ENCODE measurements around the gene TRIM14.
"Not testable (repeated sequence)": the region's sequence is repeated elsewhere in the genome, so short reads cannot be mapped to it uniquely, and the experiment has no call there.

The TRIM14 gene

DNA sequence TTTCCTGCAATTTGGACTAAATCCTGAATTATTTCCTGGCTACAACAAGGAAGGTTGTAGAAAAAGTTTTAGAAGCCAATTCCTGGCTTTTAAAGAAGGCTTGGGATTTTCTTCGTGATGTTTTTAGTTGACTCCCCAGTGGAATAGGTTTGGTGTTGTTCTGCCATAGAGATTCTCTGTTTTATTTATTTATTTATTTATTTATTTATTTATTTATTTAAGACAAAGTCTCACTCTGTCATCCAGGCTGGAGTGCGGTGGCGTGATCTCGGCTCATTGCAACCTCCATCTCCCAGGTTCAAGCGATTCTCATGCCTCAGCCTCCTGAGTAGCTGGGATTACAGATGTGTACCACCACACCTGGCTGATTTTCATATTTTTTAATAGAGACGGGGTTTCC lies 1.9 kb downstream of the TRIM14 start:
- H3K4me3 ChIP-seq (ENCODE audit: low read depth, low read length), result not testable (repeated sequence)

DNA sequence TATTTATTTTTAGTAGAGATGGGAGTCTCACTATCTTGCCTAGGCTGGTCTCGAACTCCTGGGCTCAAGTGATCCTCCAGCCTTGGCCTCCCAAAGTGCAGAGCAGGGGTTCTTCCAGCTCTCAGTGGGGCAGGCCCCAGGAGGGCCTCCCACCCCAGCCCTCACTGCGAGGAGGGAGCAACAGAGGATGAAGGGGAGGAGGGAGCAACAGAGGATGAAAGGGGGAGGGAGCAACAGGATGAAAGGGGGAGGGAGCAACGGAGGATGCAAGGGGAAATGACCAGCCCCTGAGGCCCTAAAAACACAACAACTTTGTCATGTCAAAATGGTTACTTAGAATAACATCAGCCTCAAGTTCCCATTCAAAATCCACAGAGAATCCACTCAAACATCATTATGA lies 10.0 kb downstream of the TRIM14 start:
- no peak overlapping the region for H3K4me3 ChIP-seq (ENCODE audit: low read depth, low read length)

DNA sequence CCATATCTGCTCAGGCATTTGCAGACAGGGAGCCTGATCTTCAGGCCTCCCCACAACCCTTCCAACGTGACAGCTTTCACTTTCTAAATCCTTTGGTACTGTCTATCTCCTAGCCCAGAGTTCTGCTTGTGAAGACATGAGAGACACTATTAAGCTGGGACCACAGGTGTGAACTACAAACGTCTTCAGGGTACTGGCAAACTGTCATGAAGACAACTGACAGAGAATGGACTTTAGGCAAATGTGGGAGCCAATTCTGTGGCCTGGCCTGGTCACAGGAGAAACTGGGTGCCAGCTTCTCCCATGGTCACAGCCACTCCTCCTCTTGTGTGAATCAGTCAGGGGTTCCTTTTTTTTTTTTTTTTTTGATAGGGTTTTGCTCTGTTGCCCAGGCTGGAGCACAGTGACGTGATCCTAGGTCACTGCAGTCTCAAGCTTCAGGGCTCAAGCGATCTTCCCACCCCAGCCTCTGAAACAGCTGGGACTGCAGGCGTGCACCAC lies 10.4 kb downstream of the TRIM14 start:
- no peak overlapping the region for H3K4me3 ChIP-seq (ENCODE audit: low read depth, low read length)

DNA sequence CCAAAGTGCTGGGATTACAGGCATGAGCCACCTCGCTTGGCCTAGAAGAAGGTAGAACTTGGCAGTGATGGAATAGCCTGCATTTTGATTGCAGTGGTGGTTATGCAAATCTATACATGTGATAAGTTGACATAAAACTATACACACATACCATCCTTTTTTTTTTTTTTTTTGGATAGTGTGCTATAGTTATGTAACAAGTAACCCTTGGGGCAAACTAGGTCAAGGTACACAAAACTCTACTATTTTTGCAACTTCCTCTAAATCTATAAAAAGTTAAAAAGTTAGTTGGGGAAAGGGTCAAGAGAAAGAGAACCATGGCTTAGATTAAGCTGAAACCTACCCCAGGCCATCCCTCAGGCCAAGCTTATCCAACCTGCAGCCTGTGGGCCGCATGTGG lies 11.1 kb downstream of the TRIM14 start:
- H3K4me3 ChIP-seq (ENCODE audit: low read depth, low read length), result no peak overlapping the region

DNA sequence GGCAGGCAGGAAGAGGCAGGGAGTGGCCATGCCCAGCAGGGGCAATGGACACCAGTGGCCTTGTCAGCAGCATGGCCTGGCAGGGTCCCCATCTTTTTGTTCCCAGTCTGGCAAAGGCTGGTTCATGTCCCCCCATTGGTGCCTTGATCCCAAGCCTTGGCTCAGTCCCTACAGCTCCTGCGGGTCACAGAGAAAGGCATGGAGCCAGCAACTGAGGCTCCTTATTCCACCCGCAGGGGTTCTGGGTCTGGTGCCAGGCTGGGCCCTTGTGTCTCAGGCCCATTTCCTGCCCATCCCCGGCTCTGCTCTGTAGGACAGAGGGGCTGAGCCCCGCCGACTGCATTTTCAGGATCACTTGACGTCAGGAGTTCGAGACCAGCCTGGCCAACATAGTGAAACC lies 14.0 kb downstream of the TRIM14 start:
- no peak overlapping the region for H3K4me3 ChIP-seq (ENCODE audit: low read depth, low read length)

DNA sequence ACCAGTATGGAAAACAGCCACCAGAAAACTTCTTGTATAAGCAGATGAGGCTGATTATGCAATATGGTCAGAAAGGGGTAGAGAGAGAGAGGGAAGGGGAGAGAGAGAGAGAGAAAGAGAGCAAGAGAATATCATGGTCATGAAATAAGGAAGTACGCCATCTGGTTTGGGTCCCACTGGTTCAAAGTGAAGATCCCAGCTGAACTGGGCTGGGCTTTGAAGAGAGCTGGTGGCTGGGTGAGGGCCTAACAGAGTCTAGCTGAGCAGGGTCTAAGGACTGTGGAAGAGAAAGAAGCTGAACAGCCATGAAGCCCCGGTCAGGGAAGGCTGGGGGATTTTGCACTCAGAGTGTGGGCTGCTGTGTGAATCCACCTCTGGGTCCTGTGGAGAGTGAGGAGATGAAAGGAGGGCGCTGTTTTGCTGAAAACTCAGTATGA lies 14.6 kb downstream of the TRIM14 start:
- no peak overlapping the region for H3K4me3 ChIP-seq (ENCODE audit: low read depth, low read length)

DNA sequence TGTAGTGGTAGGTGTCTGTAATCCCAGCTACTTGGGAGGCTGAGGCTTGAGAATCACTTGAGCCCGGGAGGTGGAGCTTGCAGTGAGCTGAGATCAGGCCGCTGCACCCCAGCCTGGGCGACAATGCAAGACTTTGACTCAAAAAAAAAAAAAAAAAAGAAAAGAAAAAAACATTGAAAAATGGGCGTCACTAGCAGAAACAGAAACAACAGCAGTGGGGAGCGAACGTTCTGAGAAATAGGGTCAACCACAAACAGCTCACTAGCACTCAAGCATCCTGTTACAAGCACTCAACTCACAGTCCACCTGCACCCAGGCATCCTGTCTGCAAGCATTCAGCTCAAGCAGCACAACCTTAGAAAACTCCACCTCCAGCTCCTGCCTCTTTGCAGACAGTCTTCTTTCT lies 17.2 kb downstream of the TRIM14 start:
- H3K4me3 ChIP-seq (ENCODE audit: low read depth, low read length), result no peak overlapping the region

DNA sequence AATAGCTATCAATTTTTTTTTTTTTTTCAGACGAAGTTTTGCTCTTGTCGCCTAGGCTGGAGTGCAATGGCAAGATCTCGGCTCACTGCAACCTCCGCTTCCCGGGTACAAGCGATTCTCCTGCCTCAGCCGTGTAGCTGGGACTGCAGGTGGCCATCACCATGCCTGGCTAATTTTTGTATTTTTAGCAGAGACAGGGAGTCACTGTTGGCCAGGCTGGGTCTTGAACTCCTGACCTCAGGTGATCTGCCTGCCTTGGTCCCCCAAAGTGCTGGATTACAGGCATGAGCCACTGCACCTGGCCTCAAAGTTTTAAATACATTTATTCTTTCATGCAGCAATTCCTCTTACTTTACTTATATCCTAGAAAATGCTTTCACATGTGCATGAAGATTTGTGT lies 17.6 kb downstream of the TRIM14 start:
- H3K4me3 ChIP-seq (ENCODE audit: low read depth, low read length), result no peak overlapping the region

DNA sequence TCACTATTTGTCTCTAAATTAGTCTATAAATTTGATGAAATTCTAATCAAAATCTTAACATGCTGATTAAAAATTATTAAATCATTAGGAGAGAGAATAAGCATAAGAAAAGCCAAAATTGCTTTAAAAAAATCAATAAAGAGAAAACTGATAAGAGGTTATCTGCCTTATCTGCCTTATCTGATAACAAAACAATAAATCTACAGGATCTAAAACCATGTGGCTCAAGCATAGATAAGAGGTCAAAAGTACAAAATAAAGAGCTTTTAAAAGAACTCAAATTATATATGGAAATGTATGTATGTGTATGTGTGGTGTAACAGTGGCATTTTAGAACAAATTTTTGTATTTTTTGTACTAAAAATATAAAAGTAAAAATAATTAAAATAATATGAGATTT lies 18.6 kb downstream of the TRIM14 start:
- H3K4me3 ChIP-seq (ENCODE audit: low read depth, low read length), result no peak overlapping the region

DNA sequence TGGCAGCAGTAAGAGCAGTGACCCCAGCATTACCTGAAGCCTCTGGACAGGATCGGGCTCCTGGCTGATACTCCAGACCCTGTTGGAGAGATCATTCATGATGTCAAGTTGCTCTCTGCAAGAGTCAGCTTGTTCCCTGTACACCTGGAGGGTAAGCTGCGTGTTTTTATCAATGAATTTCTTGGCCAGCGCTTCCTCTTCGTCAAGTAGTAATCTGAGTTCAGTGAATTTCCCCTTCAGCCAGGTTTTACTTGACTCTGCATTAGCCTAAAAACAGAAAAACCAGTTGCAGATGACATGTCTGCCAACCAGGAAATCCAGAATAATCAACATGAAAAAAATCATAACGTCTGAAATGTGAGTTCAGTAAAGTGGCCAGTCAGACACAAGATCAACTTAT lies 19.1 kb downstream of the TRIM14 start:
- H3K4me3 ChIP-seq (ENCODE audit: low read depth, low read length), result no peak overlapping the region

DNA sequence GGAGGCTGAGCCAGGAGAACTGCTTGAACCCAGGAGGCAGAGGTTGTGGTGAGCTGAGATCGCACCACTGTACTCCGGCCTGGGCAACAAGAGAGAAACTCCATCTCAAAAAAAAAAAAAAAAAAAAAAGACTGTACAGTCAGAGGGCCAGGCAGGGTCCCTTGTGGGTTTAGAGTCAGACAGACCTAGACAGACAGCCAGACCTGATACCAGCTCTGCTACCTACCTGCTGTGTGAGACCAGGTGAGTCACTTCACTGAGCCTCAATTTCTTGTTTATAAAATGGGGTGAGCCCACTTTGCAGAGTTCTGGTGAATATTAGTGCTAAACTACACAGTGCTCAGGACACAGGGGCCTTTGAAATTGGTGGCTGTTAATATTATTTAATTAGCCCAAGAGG lies 19.7 kb downstream of the TRIM14 start:
- H3K4me3 ChIP-seq (ENCODE audit: low read depth, low read length), result no peak overlapping the region

DNA sequence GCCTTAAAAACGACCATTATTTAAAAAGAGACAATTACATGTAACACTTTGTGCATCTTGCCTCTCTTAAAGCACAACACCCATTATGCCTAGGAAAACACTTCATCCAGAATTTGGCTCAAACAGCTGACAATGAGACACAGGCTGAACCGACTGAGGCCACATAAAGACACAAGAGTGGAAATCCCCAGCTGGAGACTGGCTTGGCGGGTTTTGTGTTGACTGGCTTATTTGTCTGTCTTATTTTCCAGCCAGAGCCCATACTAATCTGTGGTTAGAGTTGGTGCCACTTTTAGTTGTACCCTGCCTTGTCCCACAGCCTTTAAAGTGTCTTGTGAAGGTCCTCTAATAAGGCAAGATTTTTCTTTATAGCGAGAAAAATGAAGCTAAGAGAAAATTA lies 21.2 kb downstream of the TRIM14 start:
- no peak overlapping the region for H3K4me3 ChIP-seq (ENCODE audit: low read depth, low read length)

DNA sequence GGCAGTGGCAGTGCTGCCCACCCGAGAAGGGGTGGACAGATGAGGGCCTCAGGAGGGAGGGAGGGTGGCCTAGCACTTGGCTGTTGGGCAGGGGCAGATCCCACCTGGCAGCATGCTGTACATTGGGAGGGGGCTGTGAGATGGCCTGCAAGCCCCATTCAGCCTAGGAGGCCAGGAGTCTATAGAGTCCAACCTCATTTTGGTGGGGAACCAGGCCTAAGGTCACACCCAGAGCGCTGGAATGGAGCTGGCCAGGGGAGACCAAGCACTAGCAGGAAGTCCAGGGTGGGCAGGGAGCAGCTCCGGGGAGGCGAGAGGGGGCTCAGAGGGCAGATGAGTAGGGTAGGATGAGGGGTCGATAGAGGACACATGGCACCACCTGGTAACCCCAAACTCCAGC lies 22.9 kb downstream of the TRIM14 start:
- H3K4me3 ChIP-seq (ENCODE audit: low read depth, low read length), result no peak overlapping the region

DNA sequence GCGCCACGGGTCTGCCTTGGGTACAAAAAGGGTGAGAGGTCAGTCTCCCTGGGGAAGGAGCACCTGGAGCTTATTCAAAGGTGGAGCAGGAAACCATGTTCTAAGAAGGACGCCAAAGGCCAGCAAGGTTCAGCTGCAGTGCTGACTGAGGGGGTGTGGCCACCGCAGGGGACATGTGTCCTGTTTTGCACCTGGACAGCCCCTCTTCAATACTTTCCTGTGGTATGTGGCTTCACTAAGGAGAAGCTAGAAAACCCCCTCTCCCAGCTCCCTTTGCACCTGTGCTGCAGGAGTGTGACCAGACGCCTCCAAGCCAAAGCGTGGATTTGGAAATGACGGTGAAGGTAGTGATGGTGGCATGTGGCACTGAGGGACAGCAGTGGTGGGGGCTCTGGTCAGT lies 23.6 kb downstream of the TRIM14 start:
- H3K4me3 ChIP-seq (ENCODE audit: low read depth, low read length), result no peak overlapping the region

DNA sequence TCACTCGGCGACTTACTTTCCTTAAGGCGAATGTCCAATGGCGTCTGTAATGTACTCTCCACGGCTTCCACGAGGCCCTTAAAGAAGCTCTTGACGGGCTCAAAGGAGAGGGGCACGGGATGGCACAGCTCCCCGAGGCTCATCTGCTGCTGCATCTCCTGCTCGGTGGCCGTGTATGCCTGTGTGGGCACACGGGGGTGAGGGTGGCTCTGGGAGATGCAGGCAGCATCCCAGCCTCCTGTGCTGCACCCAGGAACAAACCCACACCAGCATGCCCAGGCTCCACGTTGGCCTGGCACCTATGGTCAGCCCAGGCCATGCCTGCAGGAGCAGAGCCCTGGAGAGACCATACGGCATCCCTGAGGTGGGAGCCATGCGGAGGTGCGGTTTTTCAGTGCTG lies 24.2 kb downstream of the TRIM14 start:
- H3K4me3 ChIP-seq (ENCODE audit: low read depth, low read length), result no peak overlapping the region

DNA sequence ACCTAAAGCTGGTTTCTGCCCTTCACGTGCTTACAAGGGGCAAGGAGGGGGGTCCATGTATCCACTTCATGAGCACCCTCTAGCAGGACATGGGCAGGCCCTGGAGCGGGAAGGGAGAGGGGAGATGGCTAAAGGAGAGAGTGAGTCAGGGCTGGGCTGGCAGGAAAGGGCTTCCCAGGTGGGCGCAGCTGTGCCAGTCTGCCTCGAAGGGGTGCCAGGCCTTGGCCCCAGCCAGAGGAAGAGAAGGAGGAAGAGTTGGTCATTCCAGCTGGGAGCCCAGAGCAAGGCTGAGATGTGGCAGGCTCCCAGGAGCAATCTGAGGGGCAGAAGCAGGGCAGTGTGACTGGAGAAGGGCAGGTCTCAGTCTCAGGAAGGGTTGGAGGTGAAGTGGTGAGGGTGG lies 24.7 kb downstream of the TRIM14 start:
- H3K4me3 ChIP-seq (ENCODE audit: low read depth, low read length), result no peak overlapping the region

DNA sequence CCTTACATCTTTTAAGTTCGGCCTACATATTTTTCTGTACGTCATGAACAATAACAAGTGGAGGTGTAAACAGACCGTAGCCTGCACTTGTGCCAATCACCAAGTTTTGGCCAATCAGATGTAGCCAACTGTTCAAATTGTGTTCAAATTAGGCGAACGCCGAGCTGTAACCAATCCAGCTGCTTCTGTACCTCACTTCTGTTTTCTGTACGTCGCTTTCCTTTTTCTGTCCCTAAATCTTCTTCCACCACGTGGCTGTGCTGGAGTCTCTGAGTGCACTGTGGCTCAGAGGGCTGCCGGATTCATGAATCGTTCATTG lies 26.4 kb downstream of the TRIM14 start:
- H3K4me3 ChIP-seq (ENCODE audit: low read depth, low read length), result no peak overlapping the region

DNA sequence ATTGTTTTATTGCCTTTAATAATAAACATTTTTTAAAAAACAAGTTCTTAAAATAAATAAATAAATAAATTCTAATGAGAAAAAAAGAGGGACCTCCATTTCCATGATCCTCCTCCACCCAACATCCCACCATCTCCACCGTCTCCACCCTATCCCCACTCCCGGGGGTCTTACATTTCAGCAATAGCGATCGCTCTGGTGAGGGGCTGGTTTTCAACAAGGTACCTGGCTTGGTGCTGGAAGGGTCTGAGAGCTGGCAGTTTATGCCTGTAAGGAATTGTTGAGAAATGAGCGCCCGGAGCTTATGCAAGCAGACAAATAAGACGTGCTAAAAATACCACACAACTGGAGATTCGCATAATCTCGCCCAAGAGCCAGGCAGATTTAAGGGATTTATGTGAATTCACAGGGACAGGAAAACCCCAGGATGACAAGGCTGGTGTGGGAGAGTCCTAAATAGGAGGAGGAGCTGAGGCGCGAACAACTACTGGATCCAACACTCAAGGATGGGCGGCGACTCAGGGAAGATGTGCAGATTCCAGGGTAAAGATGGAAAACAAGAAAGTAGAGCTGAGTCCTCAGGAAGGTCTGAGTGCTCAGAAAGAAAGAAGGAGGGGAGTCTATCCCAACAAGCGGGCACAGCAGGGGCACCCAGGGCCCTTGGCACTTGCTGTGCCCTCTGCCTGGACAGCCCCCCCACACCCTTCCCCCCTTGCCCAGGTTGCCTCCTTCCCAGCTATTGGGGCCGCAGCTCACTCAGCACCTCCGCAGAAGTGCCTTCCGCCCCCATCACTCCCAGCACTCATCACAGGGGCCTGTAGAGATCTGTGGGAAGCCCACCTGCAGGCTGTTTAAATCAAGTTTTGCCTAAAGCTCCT lies 27.0 kb downstream of the TRIM14 start:
- H3K4me3 ChIP-seq (ENCODE audit: low read depth, low read length), result no peak overlapping the region

DNA sequence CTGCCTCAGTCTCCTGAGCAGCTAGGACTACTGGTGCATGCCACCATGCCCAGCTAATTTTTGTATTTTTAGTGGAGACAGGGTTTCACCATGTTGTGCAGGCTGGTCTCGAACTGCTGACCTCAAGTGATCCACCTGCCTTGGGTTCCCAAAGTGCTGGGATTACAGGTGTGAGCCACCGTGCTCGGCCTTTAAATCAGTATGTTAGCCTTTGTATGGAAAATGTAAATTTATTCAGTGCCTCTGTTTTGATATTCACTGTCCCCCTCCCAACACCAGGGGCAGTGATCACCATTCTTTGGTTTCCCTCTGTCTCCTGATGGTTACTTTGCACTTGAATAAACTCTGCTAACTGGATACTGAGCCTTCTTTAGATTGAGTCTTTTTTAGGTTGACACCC lies 28.3 kb downstream of the TRIM14 start:
- H3K4me3 ChIP-seq (ENCODE audit: low read depth, low read length), result not testable (repeated sequence)

DNA sequence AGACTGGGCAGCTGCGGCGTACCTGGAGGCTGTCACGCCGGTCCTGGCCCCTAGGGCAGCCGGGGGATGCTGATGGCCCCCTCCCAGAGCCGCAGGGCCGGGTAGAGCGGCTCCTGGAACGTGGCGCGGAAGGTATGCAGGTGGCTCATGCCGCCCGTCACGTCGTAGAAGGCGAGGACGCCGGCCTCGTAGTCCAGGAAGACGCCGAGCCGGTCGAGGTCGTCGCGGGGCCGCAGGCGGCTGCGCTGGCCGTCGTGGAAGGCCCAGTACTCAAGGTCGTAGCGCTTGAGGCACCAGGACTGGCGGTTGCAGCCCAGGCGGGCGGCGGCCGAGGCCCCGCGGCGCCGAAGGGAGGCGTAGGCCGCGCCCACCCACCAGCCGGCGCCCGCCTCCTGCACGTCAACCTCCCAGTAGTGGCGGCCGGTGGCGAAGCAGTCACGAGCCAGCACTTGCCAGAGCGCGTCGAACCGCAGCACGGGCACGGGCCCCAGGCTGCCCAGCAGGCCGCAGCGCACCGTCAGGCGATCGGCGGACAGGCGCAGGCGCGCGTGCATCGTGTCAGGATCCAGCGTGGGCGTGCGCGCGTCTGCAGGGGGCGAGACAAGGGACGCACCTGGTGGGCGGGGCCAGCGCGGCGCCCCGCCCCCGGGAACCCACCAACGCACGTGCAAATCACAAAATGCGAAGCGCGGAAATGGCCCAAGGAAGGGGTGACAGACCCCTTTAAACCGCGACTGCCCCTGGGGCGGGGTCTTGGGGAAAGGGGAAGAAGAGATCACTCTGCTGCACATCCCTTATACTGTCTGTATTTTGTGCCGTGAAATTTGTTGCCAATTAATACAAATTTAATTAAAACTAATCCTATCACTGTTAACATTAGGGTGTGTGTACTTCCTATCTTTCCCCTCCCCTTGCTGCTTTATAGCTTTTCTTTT lies 31.3 kb downstream of the TRIM14 start:
- H3K4me3 ChIP-seq (ENCODE audit: low read depth, low read length), result no peak overlapping the region

DNA sequence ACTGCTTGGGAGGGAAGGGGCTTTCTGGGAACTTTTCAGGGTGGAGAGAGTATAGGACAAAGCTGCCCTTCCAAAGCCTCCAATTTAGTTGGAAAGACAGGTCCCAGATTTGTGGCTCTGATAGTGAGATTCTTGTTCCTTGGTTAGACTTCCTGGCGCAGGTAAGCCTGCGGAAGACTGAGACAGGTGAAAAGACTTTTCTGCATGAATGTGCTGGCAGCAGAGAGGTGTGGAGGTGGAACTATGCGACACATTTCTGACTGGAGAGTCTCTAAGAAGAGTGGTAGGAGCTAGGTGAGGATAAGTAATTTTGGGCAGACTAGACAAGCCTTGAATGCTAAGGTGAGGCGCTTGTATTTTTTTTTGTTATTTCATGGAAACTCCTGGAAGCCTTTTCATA lies 32.6 kb downstream of the TRIM14 start:
- H3K4me3 ChIP-seq (ENCODE audit: low read depth, low read length), result no peak overlapping the region

DNA sequence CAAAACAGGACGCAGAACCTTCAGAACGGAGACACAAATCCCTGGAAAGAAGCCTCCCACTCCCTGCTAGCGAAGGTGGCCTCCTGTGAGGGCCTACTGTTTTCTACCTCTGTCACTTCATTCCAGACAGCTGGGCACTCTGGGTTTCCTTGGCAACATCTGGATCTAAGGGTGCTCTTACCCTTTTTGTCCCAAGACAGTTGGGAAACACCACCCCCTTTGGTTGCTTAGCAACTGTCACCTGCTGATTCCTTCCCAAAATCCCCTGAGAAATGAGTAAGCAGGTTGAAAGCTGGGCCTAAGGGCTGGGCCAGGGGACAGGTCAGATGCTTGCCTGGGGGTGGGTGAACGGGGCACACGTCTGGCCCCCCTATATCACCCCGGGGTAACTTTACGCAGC lies 33.1 kb downstream of the TRIM14 start:
- H3K4me3 ChIP-seq (ENCODE audit: low read depth, low read length), result no peak overlapping the region

All from iPS-11a (cell line).